PC-3 (cell line): ENCODE results near the gene MRTFA. TPM values are rescaled to one million over a fixed set of nuclear protein-coding genes. Genes with fewer than 3 reads are reported as not detected.

Experiments used
- ATAC-seq: fragments of 200-7000 bp; cut with Tn5 transposase; 2 replicates; pipeline ENCODE4 v1.9.1; 2020; ENCODE audit warnings: mild to moderate bottlenecking, moderate library complexity
- BruUV-seq: library from RNA; stranded (reverse); fragments of 400-500 nt; replicated peaks from 2 replicates; lab custom pipeline; 2021; lab: Mats Ljungman, UMichigan
- CTCF ChIA-PET: fragments of 300-600 bp; sonication (Branson Sonifier 250); formaldehyde crosslinking; loops from one replicate; lab custom pipeline; 2022; ENCODE audit warnings: antibody characterized with exemption; lab: Charles Lee
- POLR2A ChIA-PET: fragments of 300-600 bp; sonication (Branson Sonifier 250); formaldehyde crosslinking; loops from one replicate; lab custom pipeline; 2022; ENCODE audit warnings: antibody characterized with exemption; ENCODE audit not compliant: unreplicated experiment; lab: Charles Lee
- DNase-seq: peaks from one replicate; pipeline ENCODE4 v3.0.0-alpha.2; 2015
- H2AFZ ChIP-seq: fragments of 300-600 bp; sonication (generic); 2 replicates; pipeline ENCODE4 v1.6.0; 2016; ENCODE audit warnings: antibody characterized with exemption, low read length
- H3F3A ChIP-seq: fragments of 300-600 bp; sonication (generic); one replicate; pipeline ENCODE4 v1.6.0; 2017; ENCODE audit warnings: antibody characterized with exemption, low read length, control low read depth, mild to moderate bottlenecking; ENCODE audit not compliant: unreplicated experiment
- H3K27ac ChIP-seq: fragments of 300-600 bp; sonication (generic); 2 replicates; pipeline ENCODE4 v1.5.1; 2016; ENCODE audit warnings: mild to moderate bottlenecking, low read length
- H3K27me3 ChIP-seq: fragments of 300-600 bp; sonication (generic); 2 replicates; pipeline ENCODE4 v1.6.1; 2016; ENCODE audit warnings: low read length, mixed read lengths
- H3K36me3 ChIP-seq: fragments of 300-600 bp; sonication (generic); 2 replicates; pipeline ENCODE4 v1.6.1; 2016; ENCODE audit warnings: low read depth, mixed run types, low read length, mixed read lengths
- H3K4me1 ChIP-seq: fragments of 300-600 bp; sonication (generic); 2 replicates; pipeline ENCODE4 v1.5.1; 2016; ENCODE audit warnings: low read length; ENCODE audit not compliant: insufficient read depth
- H3K4me2 ChIP-seq: fragments of 300-600 bp; sonication (generic); 2 replicates; pipeline ENCODE4 v1.6.0; 2016; ENCODE audit warnings: low read length
- H3K4me3 ChIP-seq: fragments of 300-600 bp; sonication (generic); 2 replicates; pipeline ENCODE4 v1.5.1; 2016; ENCODE audit warnings: mild to moderate bottlenecking, low read length, mixed read lengths
- H3K79me2 ChIP-seq: fragments of 300-600 bp; sonication (generic); 2 replicates; pipeline ENCODE4 v1.6.1; 2017; ENCODE audit warnings: low read length, mixed read lengths
- H3K9ac ChIP-seq: fragments of 300-600 bp; sonication (generic); 2 replicates; pipeline ENCODE4 v1.6.0; 2016; ENCODE audit warnings: mild to moderate bottlenecking, low read length
- H3K9me2 ChIP-seq: fragments of 300-600 bp; sonication (generic); replicated peaks from 2 replicates; pipeline ENCODE4 v1.6.1; 2016; ENCODE audit warnings: mixed run types, low read length, mixed read lengths
- H3K9me3 ChIP-seq: fragments of 300-600 bp; sonication (generic); 2 replicates; pipeline ENCODE4 v1.6.1; 2016; ENCODE audit warnings: low read length, mixed read lengths
- H4K20me1 ChIP-seq: fragments of 300-600 bp; sonication (generic); 2 replicates; pipeline ENCODE4 v1.6.1; 2016; ENCODE audit warnings: low read length, mixed read lengths
- CTCF ChIP-seq: fragments of 300-600 bp; sonication (generic); conservative IDR thresholded peaks from 2 replicates; pipeline ENCODE4 v1.5.1; 2017; ENCODE audit warnings: antibody characterized with exemption, low read depth, mild to moderate bottlenecking, low read length
- EZH2 ChIP-seq: fragments of 300-600 bp; sonication (generic); IDR thresholded peaks from one replicate; pipeline ENCODE4 v1.6.1; 2017; ENCODE audit warnings: antibody characterized with exemption, mild to moderate bottlenecking, low read length; ENCODE audit not compliant: unreplicated experiment
- EZH2phosphoT487 ChIP-seq: fragments of 300-600 bp; sonication (generic); IDR thresholded peaks from 2 replicates; pipeline ENCODE4 v1.6.1; 2018; ENCODE audit warnings: mild to moderate bottlenecking, antibody characterized with exemption, low read length, borderline replicate concordance
- intact Hi-C: fragments of 100-400 bp; cut with micrococcal nuclease; formaldehyde crosslinking; loops from 2 replicates; pipeline ENCODE4 v1.9.0; 2023
- total RNA-seq: library from RNA; depleted of rRNA; stranded (reverse); fragments of >200 nt; gene quantifications from 2 replicates; pipeline ENCODE4 v1.2.3, GENCODE V29; 2014

MRTFA gene
- total RNA-seq, 1 experiment from 2014 or later: 32.6 TPM

- BruUV-seq: no TSS peak
- peak overlapping the region; percentile 76 for H3K4me2 ChIP-seq
- peak overlapping the region; percentile 75 for H3K9ac ChIP-seq
- H3K4me3 ChIP-seq: peak overlapping the region; percentile 74
- DNase-seq (no peak), ATAC-seq (peak; percentile 14)
- H3K79me2 ChIP-seq: peaks cover 55% of the 10 kb centered on the region
- no peaks in the 10 kb centered on the region for H3K36me3 ChIP-seq
- no peaks in the 10 kb centered on the region for H3K27me3 ChIP-seq
- H3F3A ChIP-seq: no peaks in the 10 kb centered on the region
- no peaks in the 10 kb centered on the region for H3K9me3 ChIP-seq
- peaks cover 23% of the 10 kb centered on the region for H4K20me1 ChIP-seq
- no peaks in the 10 kb centered on the region for H3K9me2 ChIP-seq
- peaks cover 20% of the 10 kb centered on the region for H3K4me1 ChIP-seq
- intact Hi-C loops: loop anchor here (2.0 kb wide), 1 partner anchor 111 kb away; no protein-coding TSS in a partner anchor
- H3K27ac ChIP-seq: peak overlapping the region; percentile 42; the same call in 1 of the 2 replicates
- no peak overlapping the region for H2AFZ ChIP-seq
- no peak for TF ChIP-seq EZH2
- TF ChIP-seq EZH2phosphoT487: no peak
- TF ChIP-seq CTCF: no peak
- CTCF ChIA-PET: no interaction called here
- POLR2A ChIA-PET: interaction anchor here (0.5 to 0.6 kb wide), 2 partner anchors 111 to 137 kb away, joined by 4 to 5 read pairs; no protein-coding TSS in a partner anchor
Measured at GRCh38 chr22:40635940-40636379, 559 bp downstream of the MRTFA start.

GRCh38 chr22:40635043-40635939, 1.2 kb downstream of the MRTFA start:
- no peaks in the 10 kb centered on the region for H3K9me2 ChIP-seq
- H3K79me2 ChIP-seq: peaks cover 62% of the 10 kb centered on the region
- H3K27ac ChIP-seq: no peak overlapping the region
- intact Hi-C loops: no loop called here
- peak overlapping the region; percentile 74 for H3K4me3 ChIP-seq
- POLR2A ChIA-PET: interaction anchor here (0.6 kb wide), 1 partner anchor 221 kb away, joined by 3 read pairs; the partner anchor contains the start of genes ST13 and XPNPEP3
- DNase-seq: no peak
- no peak for ATAC-seq
- peak overlapping the region; percentile 76 for H3K4me2 ChIP-seq
- H3K9me3 ChIP-seq: no peaks in the 10 kb centered on the region
- BruUV-seq: TSS peak; percentile 49
- H3K36me3 ChIP-seq: no peaks in the 10 kb centered on the region
- H3K9ac ChIP-seq: peak overlapping the region; percentile 75
- H3F3A ChIP-seq: no peaks in the 10 kb centered on the region
- TF ChIP-seq EZH2phosphoT487 (no peak), EZH2 (no peak), CTCF (no peak)
- H4K20me1 ChIP-seq: peaks cover 26% of the 10 kb centered on the region
- no peak overlapping the region for H2AFZ ChIP-seq
- CTCF ChIA-PET: interaction anchor here (0.6 kb wide), 1 partner anchor 178 kb away, joined by 3 read pairs; no protein-coding TSS in a partner anchor
- no peaks in the 10 kb centered on the region for H3K27me3 ChIP-seq
- peaks cover 20% of the 10 kb centered on the region for H3K4me1 ChIP-seq
